Bronchial epithelial cell (primary cell): ENCODE results near the gene NEO1. TPM values are rescaled to one million over a fixed set of nuclear protein-coding genes. Genes with fewer than 3 reads are reported as not detected.

ENCODE experiments used
- DNase-seq: peaks from one replicate; pipeline ENCODE4 v3.0.0-alpha.2; 2010; ENCODE audit warnings: low read depth
- FAIRE-seq: peaks from 2 replicates; lab custom pipeline; 2011; peaks lifted over from hg19 to GRCh38; lab: Jason Lieb, UNC
- H3K27me3 ChIP-seq: 2 replicates; pipeline ENCODE4 v1.5.1; 2011; ENCODE audit warnings: low read length; ENCODE audit not compliant: control insufficient read depth, insufficient read depth
- H3K36me3 ChIP-seq: 2 replicates; pipeline ENCODE4 v1.5.1; 2011; ENCODE audit warnings: low read length; ENCODE audit not compliant: control insufficient read depth, insufficient read depth
- H3K4me3 ChIP-seq: 2 replicates; pipeline ENCODE4 v1.5.1; 2011; ENCODE audit warnings: mild to moderate bottlenecking, low read depth, low read length, control low read depth
- CTCF ChIP-seq: IDR thresholded peaks from 2 replicates; pipeline ENCODE4 v1.5.1; 2011; ENCODE audit warnings: mild to moderate bottlenecking, moderate library complexity, low read length, control low read depth, inconsistent platforms; ENCODE audit not compliant: insufficient read depth, severe bottlenecking
- total RNA-seq: library from RNA; depleted of rRNA; stranded (reverse); fragments of >200 nt; gene quantifications from 2 replicates; pipeline ENCODE4 v1.2.1, GENCODE V29; 2014

The NEO1 gene
- total RNA-seq, 1 donor from 2014 or later: 10.5 TPM

- no peak for TF ChIP-seq CTCF
- H3K27me3 ChIP-seq: peaks cover 1% of the 10 kb centered on the region
- FAIRE-seq (no peak), DNase-seq (no peak)
- no peaks in the 10 kb centered on the region for H3K36me3 ChIP-seq
- H3K4me3 ChIP-seq: no peak overlapping the region
These were observed 296.9 kb downstream of the NEO1 start for GRCh38 chr15:73349191-73349590.

- FAIRE-seq (no peak), DNase-seq (no peak)
- Histone ChIP-seq H3K36me3 (no peaks in the 10 kb centered on the region), H3K27me3 (peaks cover 1% of the 10 kb centered on the region), H3K4me3 (no peak overlapping the region)
- TF ChIP-seq CTCF: no peak
These were observed 299.8 kb downstream of the NEO1 start for GRCh38 chr15:73352082-73352481.

GRCh38 chr15:73353734-73354133 is 301.5 kb downstream of the NEO1 start:
- Histone ChIP-seq H3K36me3 (no peaks in the 10 kb centered on the region), H3K27me3 (peaks cover 1% of the 10 kb centered on the region), H3K4me3 (no peak overlapping the region)
- no peak for DNase-seq
- no peak for TF ChIP-seq CTCF
- no peak for FAIRE-seq

- peaks cover 1% of the 10 kb centered on the region for H3K27me3 ChIP-seq
These were observed 302.0 kb downstream of the NEO1 start for GRCh38 chr15:73354241-73354640.

More at GRCh38 chr15:73354241-73354640, 302.0 kb downstream of the NEO1 start:
- DNase-seq (no peak), FAIRE-seq (peak; percentile 90)
- TF ChIP-seq CTCF: no peak
- Histone ChIP-seq H3K36me3 (no peaks in the 10 kb centered on the region), H3K4me3 (no peak overlapping the region)
